BE2C (cell line): ENCODE data around the gene PRDM4.
"Not testable (repeated sequence)": the region's sequence is repeated elsewhere in the genome, so short reads cannot be mapped to it uniquely, and the experiment has no call there.

Source experiments
- DNase-seq: peaks from one replicate; pipeline ENCODE4 v3.0.0-alpha.2; 2020
- H3K27me3 ChIP-seq: fragments of 250-450 bp; sonication (Bioruptor Pico); 2 replicates; pipeline ENCODE4 v1.5.1; 2020; ENCODE audit warnings: mild to moderate bottlenecking
- H3K36me3 ChIP-seq: fragments of 250-450 bp; sonication (Bioruptor Pico); 2 replicates; pipeline ENCODE4 v1.5.1; 2020; ENCODE audit warnings: mild to moderate bottlenecking
- H3K4me1 ChIP-seq: fragments of 250-450 bp; sonication (Bioruptor Pico); 2 replicates; pipeline ENCODE4 v1.5.1; 2020
- H3K4me3 ChIP-seq: 2 replicates; pipeline ENCODE4 v1.5.1; 2011; ENCODE audit warnings: low read depth, low read length
- H3K9me3 ChIP-seq: fragments of 250-450 bp; sonication (Bioruptor Pico); 2 replicates; pipeline ENCODE4 v1.5.1; 2020
- CTCF ChIP-seq: IDR thresholded peaks from 2 replicates; pipeline ENCODE4 v1.5.1; 2012; ENCODE audit warnings: mild to moderate bottlenecking, low read depth, low read length

PRDM4 gene

GRCh38 chr12:107736914-107737313, 24.0 kb downstream of the PRDM4 start:
- no peak for DNase-seq
- Histone ChIP-seq H3K4me3 (no peak overlapping the region), H3K36me3 (peaks cover 78% of the 10 kb centered on the region), H3K27me3 (no peaks in the 10 kb centered on the region), H3K4me1 (no peaks in the 10 kb centered on the region), H3K9me3 (no peaks in the 10 kb centered on the region)
- TF ChIP-seq CTCF: no peak

- DNase-seq: no peak
- H3K27me3 ChIP-seq: no peaks in the 10 kb centered on the region
- no peaks in the 10 kb centered on the region for H3K4me1 ChIP-seq
- no peak for TF ChIP-seq CTCF
- peaks cover 67% of the 10 kb centered on the region for H3K36me3 ChIP-seq
- no peak overlapping the region for H3K4me3 ChIP-seq
- H3K9me3 ChIP-seq: no peaks in the 10 kb centered on the region
These were observed 25.2 kb downstream of the PRDM4 start for GRCh38 chr12:107735763-107736162.

GRCh38 chr12:107734139-107734538, 26.8 kb downstream of the PRDM4 start:
- TF ChIP-seq CTCF: no peak
- no peaks in the 10 kb centered on the region for H3K27me3 ChIP-seq
- no peak overlapping the region for H3K4me3 ChIP-seq
- no peaks in the 10 kb centered on the region for H3K9me3 ChIP-seq
- peaks cover 51% of the 10 kb centered on the region for H3K36me3 ChIP-seq
- DNase-seq: no peak
- H3K4me1 ChIP-seq: no peaks in the 10 kb centered on the region

- no peak for TF ChIP-seq CTCF
- H3K9me3 ChIP-seq: no peaks in the 10 kb centered on the region
- no peak overlapping the region for H3K4me3 ChIP-seq
- H3K36me3 ChIP-seq: peaks cover 35% of the 10 kb centered on the region
- H3K4me1 ChIP-seq: no peaks in the 10 kb centered on the region
- no peaks in the 10 kb centered on the region for H3K27me3 ChIP-seq
- no peak for DNase-seq
These were observed 28.6 kb downstream of the PRDM4 start for GRCh38 chr12:107732365-107732764.

- TF ChIP-seq CTCF: no peak
- Histone ChIP-seq H3K4me1 (no peaks in the 10 kb centered on the region), H3K36me3 (peaks cover 25% of the 10 kb centered on the region), H3K4me3 (no peak overlapping the region), H3K9me3 (no peaks in the 10 kb centered on the region), H3K27me3 (no peaks in the 10 kb centered on the region)
- no peak for DNase-seq
These were observed 29.6 kb downstream of the PRDM4 start for GRCh38 chr12:107731366-107731765.

GRCh38 chr12:107730618-107731341, 30.2 kb downstream of the PRDM4 start:
- no peaks in the 10 kb centered on the region for H3K9me3 ChIP-seq
- peaks cover 19% of the 10 kb centered on the region for H3K36me3 ChIP-seq
- H3K4me1 ChIP-seq: no peaks in the 10 kb centered on the region
- no peak for DNase-seq
- no peak overlapping the region for H3K4me3 ChIP-seq
- no peak for TF ChIP-seq CTCF
- no peaks in the 10 kb centered on the region for H3K27me3 ChIP-seq

GRCh38 chr12:107727742-107728141, 33.2 kb downstream of the PRDM4 start:
- H3K36me3 ChIP-seq, H3K27me3 ChIP-seq, H3K4me3 ChIP-seq, H3K4me1 ChIP-seq, DNase-seq, H3K9me3 ChIP-seq: not testable (repeated sequence)

GRCh38 chr12:107727327-107727726, 33.6 kb downstream of the PRDM4 start:
- not testable (repeated sequence) for H3K4me3 ChIP-seq, DNase-seq, H3K36me3 ChIP-seq, H3K4me1 ChIP-seq, H3K9me3 ChIP-seq, H3K27me3 ChIP-seq
